Trophoblast cell (in vitro differentiated cells and primary cell): Measurements from ENCODE around the gene SECTM1.

Source experiments
- DNase-seq, 2 donors: peaks; one replicate each; pipeline ENCODE4 v3.0.0-alpha.2; 2016
- H2AFZ ChIP-seq: 2 replicates; pipeline ENCODE4 v1.6.1; 2013; ENCODE audit warnings: low read length, moderate library complexity, mild to moderate bottlenecking; ENCODE audit not compliant: insufficient read depth, poor library complexity
- H2AK5ac ChIP-seq: 2 replicates; pipeline ENCODE4 v1.6.1; 2013; ENCODE audit warnings: mild to moderate bottlenecking, low read length
- H2BK120ac ChIP-seq: 2 replicates; pipeline ENCODE4 v1.6.1; 2013; ENCODE audit warnings: low read length, mild to moderate bottlenecking, moderate library complexity; ENCODE audit not compliant: insufficient read depth, poor library complexity
- H2BK12ac ChIP-seq: 2 replicates; pipeline ENCODE4 v1.6.1; 2013; ENCODE audit warnings: mild to moderate bottlenecking, low read length, moderate library complexity
- H2BK5ac ChIP-seq: 2 replicates; pipeline ENCODE4 v1.6.1; 2013; ENCODE audit warnings: low read length, low read depth, moderate library complexity, mild to moderate bottlenecking; ENCODE audit not compliant: poor library complexity
- H3K14ac ChIP-seq: 2 replicates; pipeline ENCODE4 v1.6.1; 2013; ENCODE audit warnings: mild to moderate bottlenecking, low read length
- H3K18ac ChIP-seq: 2 replicates; pipeline ENCODE4 v1.6.1; 2013; ENCODE audit warnings: mild to moderate bottlenecking, low read length
- H3K23ac ChIP-seq: 2 replicates; pipeline ENCODE4 v1.6.1; 2013; ENCODE audit warnings: low read length
- H3K27ac ChIP-seq: 2 replicates; pipeline ENCODE4 v1.5.1; 2013; ENCODE audit warnings: low read depth, mild to moderate bottlenecking, inconsistent platforms, low read length, moderate library complexity
- H3K27me3 ChIP-seq: 2 replicates; pipeline ENCODE4 v1.6.1; 2013; ENCODE audit warnings: inconsistent platforms, mild to moderate bottlenecking, low read length, moderate library complexity; ENCODE audit not compliant: insufficient read depth
- H3K36me3 ChIP-seq, 2 experiments: 1 replicate in 1 of 2; 2 replicates in 1 of 2; pipeline ENCODE4 v1.6.1; 2013; ENCODE audit warnings: low read length in 2 of 2, mild to moderate bottlenecking in 2 of 2, moderate library complexity in 1 of 2; ENCODE audit not compliant: insufficient read depth in 2 of 2, control insufficient read depth in 1 of 2
- H3K4ac ChIP-seq: 2 replicates; pipeline ENCODE4 v1.6.1; 2013; ENCODE audit warnings: low read depth, mild to moderate bottlenecking, low read length, moderate library complexity
- H3K4me1 ChIP-seq, 2 experiments: 1 replicate in 1 of 2; 2 replicates in 1 of 2; pipeline ENCODE4 v1.6.1; 2013; ENCODE audit warnings: low read length in 2 of 2, mild to moderate bottlenecking in 2 of 2, moderate library complexity in 1 of 2; ENCODE audit not compliant: insufficient read depth in 2 of 2, control insufficient read depth in 1 of 2
- H3K4me2 ChIP-seq: 2 replicates; pipeline ENCODE4 v1.6.1; 2013; ENCODE audit warnings: inconsistent platforms, mild to moderate bottlenecking, low read length, moderate library complexity
- H3K4me3 ChIP-seq: 2 replicates; pipeline ENCODE4 v1.5.1; 2013; ENCODE audit warnings: mild to moderate bottlenecking, low read depth, low read length, inconsistent platforms
- H3K79me1 ChIP-seq: one replicate; pipeline ENCODE4 v1.6.1; 2013; ENCODE audit warnings: low read length
- H3K79me2 ChIP-seq: 2 replicates; pipeline ENCODE4 v1.6.1; 2013; ENCODE audit warnings: low read length, mild to moderate bottlenecking; ENCODE audit not compliant: control insufficient read depth, insufficient read depth, poor library complexity
- H3K9ac ChIP-seq: 2 replicates; pipeline ENCODE4 v1.6.1; 2013; ENCODE audit warnings: mild to moderate bottlenecking, low read length
- H3K9me3 ChIP-seq: 2 replicates; pipeline ENCODE4 v1.6.1; 2013; ENCODE audit warnings: low read depth, mild to moderate bottlenecking, control low read depth, inconsistent platforms, low read length; ENCODE audit not compliant: insufficient read depth
- H4K12ac ChIP-seq: 2 replicates; pipeline ENCODE4 v1.6.1; 2013; ENCODE audit warnings: low read depth, mild to moderate bottlenecking, low read length, moderate library complexity
- H4K8ac ChIP-seq: 2 replicates; pipeline ENCODE4 v1.6.1; 2013; ENCODE audit warnings: low read depth, mild to moderate bottlenecking, low read length, moderate library complexity
- H4K91ac ChIP-seq: one replicate; pipeline ENCODE4 v1.6.1; 2013; ENCODE audit warnings: low read depth, mild to moderate bottlenecking, low read length, moderate library complexity
- WGBS: extraction: QIAGEN DNeasy Blood & Tissue Kit; methylation state at CpG from one replicate; pipeline ENCODE4 v1.1.7; 2013; ENCODE audit warnings: missing lambda C conversion rate; ENCODE audit not compliant: insufficient read length, insufficient coverage; ENCODE audit errors: extremely low coverage; 5-methylcytosine and 5-hydroxymethylcytosine counted together

SECTM1 gene

DNA sequence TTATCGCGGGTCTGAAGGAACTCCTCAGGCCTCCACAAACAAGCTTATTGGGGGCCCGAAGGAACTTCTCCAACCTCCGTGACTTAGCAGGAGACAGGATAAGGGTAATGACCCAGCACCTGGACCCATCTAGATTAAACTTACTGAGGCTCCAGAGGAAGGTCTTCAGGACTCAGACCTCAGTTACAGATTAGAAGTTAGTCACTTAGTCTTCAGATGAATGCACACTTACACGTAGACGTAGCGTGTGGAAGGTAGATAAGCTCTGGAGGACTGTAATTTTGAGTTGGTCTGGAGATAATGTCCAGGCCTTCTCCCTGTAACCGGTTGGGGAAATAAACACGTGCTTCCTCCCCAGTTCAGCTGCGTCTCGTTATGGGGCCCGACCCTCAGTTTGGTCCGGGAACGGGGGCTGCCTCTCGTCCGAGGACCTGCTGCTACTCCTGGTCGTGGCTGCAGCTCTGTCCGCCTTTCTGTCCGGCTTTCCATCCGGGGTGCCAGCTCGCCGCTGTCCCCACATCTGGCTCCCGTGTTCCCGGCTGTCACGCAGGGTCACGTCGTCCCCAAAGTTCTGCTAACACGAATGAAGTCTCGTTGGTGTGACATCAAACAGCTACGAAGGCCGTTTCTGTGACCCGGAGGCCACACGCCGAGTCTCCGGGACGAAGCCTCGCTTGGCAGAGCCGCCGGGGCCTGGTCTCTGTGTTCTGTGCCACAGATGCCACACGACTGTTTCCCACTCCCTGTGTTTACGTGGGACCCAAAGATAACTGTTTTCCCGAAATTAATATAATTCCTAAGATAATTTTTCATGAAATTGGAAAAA, 11.8 kb upstream of the SECTM1 start:
- Histone ChIP-seq H3K18ac (peak overlapping the region; percentile 8), H2BK12ac (peak overlapping the region; percentile 13), H3K4me2 (no peak overlapping the region), H2AK5ac (peak overlapping the region; percentile 20), H3K9me3 (peaks cover 6% of the 10 kb centered on the region), H2BK5ac (peak overlapping the region; percentile 8), H3K9ac (no peak overlapping the region), H3K4me3 (no peak overlapping the region), H3K27me3 (no peaks in the 10 kb centered on the region), H4K8ac (peak overlapping the region; percentile 8), H2BK120ac (peak overlapping the region; percentile 13), H3K27ac (peak overlapping the region; percentile 16), H4K12ac (no peak overlapping the region), H3K79me1 (peaks cover 9% of the 10 kb centered on the region), H3K23ac (no peak overlapping the region), H3K4me1 (peaks cover 16 to 30% of the 10 kb centered on the region in 2 experiments), H4K91ac (peak overlapping the region; percentile 80), H3K79me2 (no peaks in the 10 kb centered on the region), H2AFZ (no peak overlapping the region), H3K4ac (no peak overlapping the region), H3K36me3 (no peaks in the 10 kb centered on the region), H3K14ac (peak overlapping the region; percentile 27)
- no peak for DNase-seq
- WGBS, result no CpG with 5 or more reads among the region's 42 CpGs

DNA sequence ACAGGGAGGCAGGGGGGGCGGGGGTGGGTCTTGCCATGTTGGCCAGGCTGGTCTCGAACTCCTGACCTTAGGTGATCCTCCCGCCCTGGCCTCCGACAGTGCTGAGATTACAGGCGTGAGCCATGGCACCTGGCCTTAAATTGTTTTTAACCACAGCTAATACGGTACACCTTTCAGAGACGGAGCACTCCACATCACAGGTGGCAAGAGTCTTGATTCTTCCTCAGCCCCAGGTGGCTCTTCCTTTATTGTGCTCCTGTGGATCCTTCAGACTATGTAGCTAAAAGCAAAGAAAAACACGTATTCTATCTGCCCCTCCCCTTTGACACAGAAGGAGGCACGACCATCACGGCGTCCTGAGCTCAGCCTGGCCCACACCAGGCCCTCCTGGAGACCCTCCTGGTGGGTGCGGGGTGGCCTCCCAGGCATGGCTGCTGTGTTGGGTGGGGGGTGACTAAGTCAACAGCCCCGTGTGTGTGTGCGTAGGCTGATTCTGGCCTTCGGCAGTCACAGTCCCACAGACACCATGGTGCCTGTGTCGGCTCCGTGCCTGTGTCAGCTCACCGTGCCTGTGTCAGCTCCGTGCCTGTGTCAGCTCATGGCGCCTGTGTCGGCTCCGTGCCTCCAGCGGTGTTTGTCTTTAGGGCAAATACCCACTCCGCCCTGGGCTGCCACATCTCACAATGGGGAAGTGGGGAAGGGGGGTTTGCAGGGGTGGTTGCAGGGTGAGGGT, 10.8 kb upstream of the SECTM1 start:
- peaks cover 13% of the 10 kb centered on the region for H3K79me1 ChIP-seq
- H3K27me3 ChIP-seq, result no peaks in the 10 kb centered on the region
- no peak overlapping the region for H4K12ac ChIP-seq
- H2BK12ac ChIP-seq, result peak overlapping the region; percentile 14
- H4K91ac ChIP-seq, result peak overlapping the region; percentile 44
- H3K4me2 ChIP-seq, result peak overlapping the region; percentile 30
- peak in 1 of 2 donors; percentile 9 for DNase-seq
- H3K27ac ChIP-seq, result peak overlapping the region; percentile 16
- H3K23ac ChIP-seq, result no peak overlapping the region
- peak overlapping the region; percentile 20 for H2BK5ac ChIP-seq
- no peak overlapping the region for H3K4me3 ChIP-seq
- peaks cover 19 to 28% of the 10 kb centered on the region in 2 experiments for H3K4me1 ChIP-seq
- peaks cover 3% of the 10 kb centered on the region for H3K79me2 ChIP-seq
- H3K9ac ChIP-seq, result no peak overlapping the region
- no peak overlapping the region for H2AK5ac ChIP-seq
- WGBS, result no CpG with 5 or more reads among the region's 24 CpGs
- H4K8ac ChIP-seq, result no peak overlapping the region
- peak overlapping the region; percentile 0 for H3K14ac ChIP-seq
- peaks cover 8% of the 10 kb centered on the region for H3K9me3 ChIP-seq
- no peak overlapping the region for H3K18ac ChIP-seq
- H2AFZ ChIP-seq, result no peak overlapping the region
- no peak overlapping the region for H3K4ac ChIP-seq
- H3K36me3 ChIP-seq, result no peaks in the 10 kb centered on the region
- H2BK120ac ChIP-seq, result peak overlapping the region; percentile 20

DNA sequence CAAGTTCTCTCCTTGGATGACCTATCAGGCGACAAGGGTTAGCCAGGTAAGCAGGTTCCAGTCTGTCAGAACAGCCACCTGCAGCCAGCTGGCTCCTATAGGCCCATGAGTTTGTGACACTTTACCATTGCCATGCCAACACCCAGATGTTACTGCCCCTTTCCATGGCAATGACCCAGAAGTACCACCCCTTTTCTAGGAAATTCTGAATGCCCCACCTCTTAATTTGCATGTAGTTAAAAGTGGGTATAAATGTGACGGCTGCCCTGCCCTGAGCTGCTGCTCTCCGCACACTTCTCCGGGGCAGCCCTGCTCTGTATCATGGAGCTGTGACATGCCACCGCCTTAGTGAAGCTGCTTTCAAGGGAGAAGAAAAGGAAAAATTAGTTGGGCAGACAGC, 10.0 kb upstream of the SECTM1 start:
- H2AK5ac ChIP-seq, result no peak overlapping the region
- H2BK12ac ChIP-seq, result no peak overlapping the region
- H3K9ac ChIP-seq, result no peak overlapping the region
- no peak overlapping the region for H2BK120ac ChIP-seq
- peaks cover 8% of the 10 kb centered on the region for H3K9me3 ChIP-seq
- H3K4me1 ChIP-seq, result peaks cover 22 to 30% of the 10 kb centered on the region in 2 experiments
- H3K14ac ChIP-seq, result no peak overlapping the region
- H3K18ac ChIP-seq, result no peak overlapping the region
- no peak for DNase-seq
- no peak overlapping the region for H4K12ac ChIP-seq
- WGBS, result no CpG with 5 or more reads among the region's 5 CpGs
- no peak overlapping the region for H4K91ac ChIP-seq
- no peak overlapping the region for H3K4me3 ChIP-seq
- H3K79me2 ChIP-seq, result peaks cover 8% of the 10 kb centered on the region
- H3K4me2 ChIP-seq, result no peak overlapping the region
- H3K79me1 ChIP-seq, result peaks cover 19% of the 10 kb centered on the region
- H3K27ac ChIP-seq, result no peak overlapping the region
- H3K27me3 ChIP-seq, result no peaks in the 10 kb centered on the region
- H3K36me3 ChIP-seq, result no peaks in the 10 kb centered on the region
- no peak overlapping the region for H3K23ac ChIP-seq
- no peak overlapping the region for H3K4ac ChIP-seq
- no peak overlapping the region for H4K8ac ChIP-seq
- H2BK5ac ChIP-seq, result no peak overlapping the region
- H2AFZ ChIP-seq, result no peak overlapping the region

DNA sequence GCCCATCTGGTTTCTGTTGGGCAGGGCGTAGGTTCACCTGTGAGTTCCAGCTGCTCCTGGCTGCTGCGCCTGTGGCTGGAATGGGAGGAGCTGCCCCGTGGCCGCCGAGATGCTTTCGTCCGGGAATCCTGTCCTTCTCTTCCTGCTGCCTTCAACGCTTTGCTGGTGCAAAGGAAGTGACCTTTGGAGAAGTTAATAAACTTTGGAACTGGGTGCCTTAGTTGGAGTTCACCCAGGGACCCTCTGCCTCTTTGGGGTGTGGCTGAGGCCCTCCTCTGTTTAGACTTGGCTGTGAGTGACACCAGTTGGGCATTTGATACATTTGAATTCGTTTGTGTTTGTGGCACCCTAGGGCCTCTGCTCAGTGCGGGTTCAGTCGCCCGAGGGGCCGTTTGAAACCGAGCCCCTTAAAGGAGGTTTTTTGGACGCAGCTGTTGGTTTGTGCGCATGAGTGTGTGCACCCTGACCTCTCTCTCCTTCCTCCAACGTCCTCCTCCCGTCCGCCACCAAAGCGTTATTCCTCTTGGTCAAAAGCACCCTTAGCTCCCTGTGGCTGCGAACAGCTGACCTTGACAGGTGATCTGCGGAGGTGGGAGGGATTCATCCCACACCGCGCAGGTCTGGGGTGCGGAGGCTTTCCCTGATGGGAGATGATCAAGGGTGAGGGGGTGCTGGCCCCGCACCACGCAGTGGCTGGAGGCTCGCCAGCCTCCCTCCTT, 9.0 kb upstream of the SECTM1 start:
- Histone ChIP-seq H2BK12ac (peak overlapping the region; percentile 42), H3K18ac (no peak overlapping the region), H3K79me1 (peaks cover 21% of the 10 kb centered on the region), H3K79me2 (peaks cover 8% of the 10 kb centered on the region), H4K8ac (no peak overlapping the region), H3K23ac (no peak overlapping the region), H2AK5ac (peak overlapping the region; percentile 9), H3K27ac (no peak overlapping the region), H2BK120ac (peak overlapping the region; percentile 11), H3K14ac (peak overlapping the region; percentile 17), H4K12ac (no peak overlapping the region), H3K9ac (no peak overlapping the region), H3K27me3 (no peaks in the 10 kb centered on the region), H3K4ac (no peak overlapping the region), H3K9me3 (peaks cover 8% of the 10 kb centered on the region), H4K91ac (peak overlapping the region; percentile 20), H3K4me1 (peaks cover 24 to 33% of the 10 kb centered on the region in 2 experiments), H2AFZ (no peak overlapping the region), H3K4me2 (no peak overlapping the region), H2BK5ac (no peak overlapping the region), H3K4me3 (no peak overlapping the region), H3K36me3 (no peaks in the 10 kb centered on the region)
- no CpG with 5 or more reads among the region's 28 CpGs for WGBS
- no peak for DNase-seq
